ENCODE measurements around the gene LARP4B.

DNA sequence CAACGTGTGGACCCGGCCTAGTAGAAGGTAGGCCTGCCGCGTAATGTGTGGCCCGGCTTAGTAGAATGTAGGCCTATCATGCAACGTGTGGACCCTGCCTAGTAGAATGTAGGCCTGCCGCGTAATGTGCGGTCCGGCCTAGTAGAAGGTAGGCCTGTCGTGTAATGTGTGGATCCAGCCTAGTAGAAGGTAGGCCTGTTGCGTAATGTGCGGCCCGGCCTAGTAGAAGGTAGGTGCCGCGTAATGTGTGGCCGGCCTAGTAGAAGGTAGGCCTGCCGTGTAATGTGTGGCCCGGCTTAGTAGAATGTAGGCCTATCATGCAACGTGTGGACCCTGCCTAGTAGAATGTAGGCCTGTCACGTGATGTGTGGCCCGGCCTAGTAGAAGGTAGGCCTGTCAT is 44.8 kb upstream of the LARP4B start:
- TF ChIP-seq, protein P1, sequence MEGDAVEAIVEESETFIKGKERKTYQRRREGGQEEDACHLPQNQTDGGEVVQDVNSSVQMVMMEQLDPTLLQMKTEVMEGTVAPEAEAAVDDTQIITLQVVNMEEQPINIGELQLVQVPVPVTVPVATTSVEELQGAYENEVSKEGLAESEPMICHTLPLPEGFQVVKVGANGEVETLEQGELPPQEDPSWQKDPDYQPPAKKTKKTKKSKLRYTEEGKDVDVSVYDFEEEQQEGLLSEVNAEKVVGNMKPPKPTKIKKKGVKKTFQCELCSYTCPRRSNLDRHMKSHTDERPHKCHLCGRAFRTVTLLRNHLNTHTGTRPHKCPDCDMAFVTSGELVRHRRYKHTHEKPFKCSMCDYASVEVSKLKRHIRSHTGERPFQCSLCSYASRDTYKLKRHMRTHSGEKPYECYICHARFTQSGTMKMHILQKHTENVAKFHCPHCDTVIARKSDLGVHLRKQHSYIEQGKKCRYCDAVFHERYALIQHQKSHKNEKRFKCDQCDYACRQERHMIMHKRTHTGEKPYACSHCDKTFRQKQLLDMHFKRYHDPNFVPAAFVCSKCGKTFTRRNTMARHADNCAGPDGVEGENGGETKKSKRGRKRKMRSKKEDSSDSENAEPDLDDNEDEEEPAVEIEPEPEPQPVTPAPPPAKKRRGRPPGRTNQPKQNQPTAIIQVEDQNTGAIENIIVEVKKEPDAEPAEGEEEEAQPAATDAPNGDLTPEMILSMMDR (CRISPR knock-in tag; IDR thresholded peaks at IDR 0.05): no peak
- no peak for TF ChIP-seq RFX3 (CRISPR knock-in tag; IDR thresholded peaks at IDR 0.05)
- TF ChIP-seq NFKB2 (CRISPR knock-in tag; IDR thresholded peaks at IDR 0.05; ENCODE audit: borderline replicate concordance): no peak
- no peak for TF ChIP-seq HDAC1 (CRISPR knock-in tag; IDR thresholded peaks at IDR 0.05)
- TF ChIP-seq ZNF143 (CRISPR knock-in tag; IDR thresholded peaks at IDR 0.05): no peak
- TF ChIP-seq NR1H2 (CRISPR knock-in tag; IDR thresholded peaks at IDR 0.05; ENCODE audit: borderline replicate concordance, low read depth): no peak
